Measurements from ENCODE around the gene PPIG. TPM values are rescaled to one million over a fixed set of nuclear protein-coding genes. Genes with fewer than 3 reads are reported as not detected.
A peak's percentile ranks its signal among the peaks of the same experiment; 100 is the strongest.
"Not testable (repeated sequence)": the region's sequence is repeated elsewhere in the genome, so short reads cannot be mapped to it uniquely, and the experiment has no call there.

Gene PPIG
- total and polyA plus RNA-seq, 9 of the 15 experiments (the other 6 are each of a cell fraction or from before 2014, with no cell fraction given): 52.5 to 166 (median 124) TPM

DNA sequence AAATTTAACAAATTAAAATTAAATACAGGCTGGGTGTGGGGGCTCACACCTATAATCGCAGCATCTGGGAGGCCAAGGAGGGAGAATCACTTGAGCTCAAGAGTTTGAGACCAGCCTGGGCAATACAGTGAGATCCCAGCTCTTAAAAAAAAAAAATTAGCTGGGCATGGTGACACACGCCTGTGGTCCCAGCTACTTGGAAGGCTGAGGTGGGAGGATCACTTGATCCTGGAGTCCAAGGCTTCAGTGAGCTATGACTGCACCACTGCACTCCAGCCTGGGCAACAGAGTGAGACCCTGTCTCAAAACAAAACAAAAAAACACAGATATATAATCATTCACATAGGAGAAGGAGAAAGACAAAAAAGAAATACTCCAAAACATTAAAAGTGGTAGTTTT, 44.7 kb upstream of the PPIG start:
- H3K27me3 ChIP-seq (ENCODE audit: control insufficient read depth in 2 of 2, insufficient read depth in 2 of 2, low read length in 2 of 2): not testable (repeated sequence)

DNA sequence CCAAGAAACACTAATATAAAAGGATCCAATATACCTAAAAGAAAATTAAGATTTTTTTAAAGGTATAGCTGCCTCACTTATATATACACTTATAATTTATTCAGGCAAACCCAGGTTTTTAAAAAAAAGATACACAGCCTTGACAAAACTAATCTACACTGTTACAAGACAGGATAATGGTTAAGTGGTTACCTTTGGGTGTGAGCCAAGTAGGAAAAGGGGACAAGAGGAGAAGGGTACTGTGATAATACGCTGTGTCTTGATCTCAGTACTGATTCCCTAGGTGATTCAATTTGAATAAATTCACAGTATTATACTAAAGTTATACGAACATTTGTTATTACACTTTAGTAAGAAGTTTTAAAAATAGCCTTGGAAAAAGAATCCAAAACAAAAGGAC, 44.0 kb upstream of the PPIG start:
- Histone ChIP-seq H3K27me3 (ENCODE audit: control insufficient read depth in 2 of 2, insufficient read depth in 2 of 2, low read length in 2 of 2) (no peaks in the 10 kb centered on the region), H3K9ac (ENCODE audit: insufficient read depth in 1 of 2, low read depth in 2 of 2, low read length in 2 of 2) (no peak overlapping the region), H3K36me3 (ENCODE audit: control insufficient read depth, insufficient read depth, low read length) (peaks cover 70% of the 10 kb centered on the region), H3K79me2 (ENCODE audit: control insufficient read depth, insufficient read depth, low read length) (no peaks in the 10 kb centered on the region), H2AFZ (ENCODE audit: low read depth, low read length) (no peak overlapping the region), H3K9me1 (ENCODE audit: control insufficient read depth, insufficient read depth, low read length) (peaks cover 3% of the 10 kb centered on the region), H3K27ac (ENCODE audit: extremely low read depth, low read depth, low read length) (no peak overlapping the region; the same call in 2 of the 3 replicates), H4K20me1 (replicated peaks; ENCODE audit: control insufficient read depth, insufficient read depth, low read length) (no peaks in the 10 kb centered on the region), H3K4me3 (no peak overlapping the region), H3K4me1 (replicated peaks in 1 of 2; ENCODE audit: control insufficient read depth in 2 of 2, insufficient read depth in 2 of 2, low read length in 2 of 2) (peaks cover 0 to 3% of the 10 kb centered on the region in 2 experiments; a peak in 2 of 5 replicates), H3K4me2 (ENCODE audit: insufficient read depth, low read length) (no peak overlapping the region), H3K9me3 (replicated peaks; ENCODE audit: control insufficient read depth, insufficient read depth, low read depth, low read length) (no peaks in the 10 kb centered on the region)
- in situ Hi-C loops (cut with MboI): no loop called here
- FAIRE-seq (no peak), ATAC-seq (peak; percentile 43; the same call in 2 of the 3 replicates), DNase-seq (ENCODE audit: extremely low read depth in 1 of 4, low spot score in 3 of 4) (no peak)
- 50% methylated on average over 2 of the region's 2 CpGs for WGBS (ENCODE audit: insufficient coverage, low coverage, missing lambda C conversion rate)
- BruUV-seq (replicated peaks): no TSS peak
- TF ChIP-seq SUPT5H (IDR thresholded peaks at IDR 0.05) (no peak), NFIC (IDR thresholded peaks at IDR 0.05) (peak; percentile 61)
- ChIA-PET POLR2A (interaction anchor here (0.7 to 1.1 kb wide), 3 partner anchors 10 to 16 kb away, joined by 3 read pairs; no protein-coding TSS in a partner anchor), CTCF (ENCODE audit: low intra/inter-chr PET ratio) (no interaction called here)
- intact Hi-C loops (cut with micrococcal nuclease): no loop called here

More for the DNA sequence above, 44.7 kb upstream of the PPIG start:
- ATAC-seq; in situ Hi-C loops (cut with MboI); intact Hi-C loops (cut with micrococcal nuclease); H4K20me1 ChIP-seq (replicated peaks; ENCODE audit: control insufficient read depth, insufficient read depth, low read length); H3K4me2 ChIP-seq (ENCODE audit: insufficient read depth, low read length); DNase-seq (ENCODE audit: extremely low read depth in 1 of 4, low spot score in 3 of 4); H3K9me1 ChIP-seq (ENCODE audit: control insufficient read depth, insufficient read depth, low read length); H3K4me1 ChIP-seq (replicated peaks in 1 of 2; ENCODE audit: control insufficient read depth in 2 of 2, insufficient read depth in 2 of 2, low read length in 2 of 2); H3K27ac ChIP-seq (ENCODE audit: extremely low read depth, low read depth, low read length); H3K4me3 ChIP-seq; CTCF ChIA-PET (ENCODE audit: low intra/inter-chr PET ratio); H3K79me2 ChIP-seq (ENCODE audit: control insufficient read depth, insufficient read depth, low read length); H3K9ac ChIP-seq (ENCODE audit: insufficient read depth in 1 of 2, low read depth in 2 of 2, low read length in 2 of 2); H2AFZ ChIP-seq (ENCODE audit: low read depth, low read length); BruUV-seq (replicated peaks); FAIRE-seq; H3K9me3 ChIP-seq (replicated peaks; ENCODE audit: control insufficient read depth, insufficient read depth, low read depth, low read length): not testable (repeated sequence)
- WGBS (ENCODE audit: insufficient coverage, low coverage, missing lambda C conversion rate): 89% methylated on average over 2 of the region's 2 CpGs
- POLR2A ChIA-PET: interaction anchor here (0.6 to 1.1 kb wide), 4 partner anchors 9 to 1068 kb away, joined by 3 read pairs; no protein-coding TSS in a partner anchor
- peak; percentile 86 for TF ChIP-seq ZNF121 (CRISPR knock-in tag; conservative IDR thresholded peaks at IDR 0.05)
- peaks cover 70% of the 10 kb centered on the region for H3K36me3 ChIP-seq (ENCODE audit: control insufficient read depth, insufficient read depth, low read length)
